Trophoblast cell (in vitro differentiated cells and primary cell): ENCODE data around the gene FEZF1.
A peak's percentile ranks its signal among the peaks of the same experiment; 100 is the strongest.

Experiments used
- DNase-seq, 2 donors: peaks; one replicate each; pipeline ENCODE4 v3.0.0-alpha.2; 2016
- H2AFZ ChIP-seq: 2 replicates; pipeline ENCODE4 v1.6.1; 2013; ENCODE audit warnings: low read length, moderate library complexity, mild to moderate bottlenecking; ENCODE audit not compliant: insufficient read depth, poor library complexity
- H2AK5ac ChIP-seq: 2 replicates; pipeline ENCODE4 v1.6.1; 2013; ENCODE audit warnings: mild to moderate bottlenecking, low read length
- H2BK120ac ChIP-seq: 2 replicates; pipeline ENCODE4 v1.6.1; 2013; ENCODE audit warnings: low read length, mild to moderate bottlenecking, moderate library complexity; ENCODE audit not compliant: insufficient read depth, poor library complexity
- H2BK12ac ChIP-seq: 2 replicates; pipeline ENCODE4 v1.6.1; 2013; ENCODE audit warnings: mild to moderate bottlenecking, low read length, moderate library complexity
- H2BK5ac ChIP-seq: 2 replicates; pipeline ENCODE4 v1.6.1; 2013; ENCODE audit warnings: low read length, low read depth, moderate library complexity, mild to moderate bottlenecking; ENCODE audit not compliant: poor library complexity
- H3K14ac ChIP-seq: 2 replicates; pipeline ENCODE4 v1.6.1; 2013; ENCODE audit warnings: mild to moderate bottlenecking, low read length
- H3K18ac ChIP-seq: 2 replicates; pipeline ENCODE4 v1.6.1; 2013; ENCODE audit warnings: mild to moderate bottlenecking, low read length
- H3K23ac ChIP-seq: 2 replicates; pipeline ENCODE4 v1.6.1; 2013; ENCODE audit warnings: low read length
- H3K27ac ChIP-seq: 2 replicates; pipeline ENCODE4 v1.5.1; 2013; ENCODE audit warnings: low read depth, mild to moderate bottlenecking, inconsistent platforms, low read length, moderate library complexity
- H3K27me3 ChIP-seq: 2 replicates; pipeline ENCODE4 v1.6.1; 2013; ENCODE audit warnings: inconsistent platforms, mild to moderate bottlenecking, low read length, moderate library complexity; ENCODE audit not compliant: insufficient read depth
- H3K36me3 ChIP-seq, 2 experiments: 1 replicate in 1 of 2; 2 replicates in 1 of 2; pipeline ENCODE4 v1.6.1; 2013; ENCODE audit warnings: low read length in 2 of 2, mild to moderate bottlenecking in 2 of 2, moderate library complexity in 1 of 2; ENCODE audit not compliant: insufficient read depth in 2 of 2, control insufficient read depth in 1 of 2
- H3K4ac ChIP-seq: 2 replicates; pipeline ENCODE4 v1.6.1; 2013; ENCODE audit warnings: low read depth, mild to moderate bottlenecking, low read length, moderate library complexity
- H3K4me1 ChIP-seq, 2 experiments: 1 replicate in 1 of 2; 2 replicates in 1 of 2; pipeline ENCODE4 v1.6.1; 2013; ENCODE audit warnings: low read length in 2 of 2, mild to moderate bottlenecking in 2 of 2, moderate library complexity in 1 of 2; ENCODE audit not compliant: insufficient read depth in 2 of 2, control insufficient read depth in 1 of 2
- H3K4me2 ChIP-seq: 2 replicates; pipeline ENCODE4 v1.6.1; 2013; ENCODE audit warnings: inconsistent platforms, mild to moderate bottlenecking, low read length, moderate library complexity
- H3K4me3 ChIP-seq: 2 replicates; pipeline ENCODE4 v1.5.1; 2013; ENCODE audit warnings: mild to moderate bottlenecking, low read depth, low read length, inconsistent platforms
- H3K79me1 ChIP-seq: one replicate; pipeline ENCODE4 v1.6.1; 2013; ENCODE audit warnings: low read length
- H3K79me2 ChIP-seq: 2 replicates; pipeline ENCODE4 v1.6.1; 2013; ENCODE audit warnings: low read length, mild to moderate bottlenecking; ENCODE audit not compliant: control insufficient read depth, insufficient read depth, poor library complexity
- H3K9ac ChIP-seq: 2 replicates; pipeline ENCODE4 v1.6.1; 2013; ENCODE audit warnings: mild to moderate bottlenecking, low read length
- H3K9me3 ChIP-seq: 2 replicates; pipeline ENCODE4 v1.6.1; 2013; ENCODE audit warnings: low read depth, mild to moderate bottlenecking, control low read depth, inconsistent platforms, low read length; ENCODE audit not compliant: insufficient read depth
- H4K12ac ChIP-seq: 2 replicates; pipeline ENCODE4 v1.6.1; 2013; ENCODE audit warnings: low read depth, mild to moderate bottlenecking, low read length, moderate library complexity
- H4K8ac ChIP-seq: 2 replicates; pipeline ENCODE4 v1.6.1; 2013; ENCODE audit warnings: low read depth, mild to moderate bottlenecking, low read length, moderate library complexity
- H4K91ac ChIP-seq: one replicate; pipeline ENCODE4 v1.6.1; 2013; ENCODE audit warnings: low read depth, mild to moderate bottlenecking, low read length, moderate library complexity
- WGBS: extraction: QIAGEN DNeasy Blood & Tissue Kit; methylation state at CpG from one replicate; pipeline ENCODE4 v1.1.7; 2013; ENCODE audit warnings: missing lambda C conversion rate; ENCODE audit not compliant: insufficient read length, insufficient coverage; ENCODE audit errors: extremely low coverage; 5-methylcytosine and 5-hydroxymethylcytosine counted together

The FEZF1 gene

DNA sequence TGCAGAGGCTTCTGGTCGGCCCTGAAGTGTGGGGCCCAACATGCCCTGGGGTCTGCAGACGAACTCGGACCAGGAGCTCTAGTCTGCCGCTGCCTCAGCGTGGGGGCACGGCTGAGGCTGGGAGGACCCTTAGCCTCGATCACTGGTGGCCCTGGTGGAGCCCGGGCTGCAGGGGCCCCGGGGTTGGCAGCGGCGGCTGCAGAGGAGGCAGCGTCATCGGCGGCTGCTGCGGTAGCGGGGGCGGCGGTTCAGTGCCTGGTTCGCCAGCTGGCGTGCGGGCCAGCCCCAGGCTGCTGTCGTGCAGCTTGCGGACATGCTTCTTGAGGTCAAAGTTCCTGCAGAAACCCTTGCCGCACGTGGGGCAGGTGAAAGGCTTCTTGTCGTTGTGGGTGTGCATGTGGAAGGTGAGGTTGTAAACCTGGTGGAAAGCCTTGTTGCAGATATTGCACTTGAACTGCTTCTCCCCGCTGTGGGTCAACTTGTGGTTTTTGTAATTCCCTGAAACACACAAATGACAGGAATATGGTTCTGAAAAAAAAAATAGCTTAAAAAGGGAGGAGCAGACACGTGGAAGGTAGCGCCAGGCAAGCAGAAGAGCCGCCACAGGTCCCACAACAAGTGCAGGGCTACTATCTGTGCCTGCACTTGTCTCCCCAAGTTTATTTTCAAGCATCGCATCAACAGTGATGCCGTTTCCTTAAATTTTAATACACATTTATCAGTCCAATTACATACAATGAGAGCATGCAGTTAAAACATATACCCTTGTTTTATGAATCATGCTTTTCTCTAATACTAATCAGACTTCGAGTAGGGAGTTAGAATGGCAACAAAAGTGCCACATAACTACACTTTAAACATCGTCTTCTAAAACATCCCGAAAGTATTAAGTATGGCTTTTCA is 2.4 kb downstream of the FEZF1 start:
- no peak overlapping the region for H4K8ac ChIP-seq
- H3K27ac ChIP-seq: no peak overlapping the region
- no peak overlapping the region for H2BK5ac ChIP-seq
- H2AK5ac ChIP-seq: no peak overlapping the region
- H3K79me2 ChIP-seq: no peaks in the 10 kb centered on the region
- no peak overlapping the region for H3K4me2 ChIP-seq
- H3K9me3 ChIP-seq: peaks cover 4% of the 10 kb centered on the region
- H3K23ac ChIP-seq: peak overlapping the region; percentile 89
- H4K12ac ChIP-seq: no peak overlapping the region
- DNase-seq: peak in 1 of 2 donors; percentile 20
- no CpG with 5 or more reads among the region's 35 CpGs for WGBS
- no peak overlapping the region for H2BK12ac ChIP-seq
- peaks cover 25% of the 10 kb centered on the region in 2 experiments for H3K4me1 ChIP-seq
- H3K36me3 ChIP-seq: no peaks in the 10 kb centered on the region
- H3K4ac ChIP-seq: no peak overlapping the region
- no peak overlapping the region for H2AFZ ChIP-seq
- no peak overlapping the region for H3K14ac ChIP-seq
- H4K91ac ChIP-seq: no peak overlapping the region
- no peak overlapping the region for H2BK120ac ChIP-seq
- H3K18ac ChIP-seq: no peak overlapping the region
- H3K4me3 ChIP-seq: no peak overlapping the region
- no peaks in the 10 kb centered on the region for H3K79me1 ChIP-seq
- no peak overlapping the region for H3K9ac ChIP-seq
- H3K27me3 ChIP-seq: peaks cover 69% of the 10 kb centered on the region

- H2AFZ ChIP-seq: no peak overlapping the region
- peaks cover 23 to 25% of the 10 kb centered on the region in 2 experiments for H3K4me1 ChIP-seq
- H3K4me3 ChIP-seq: no peak overlapping the region
Observed at GRCh38 chr7:122300956-122301833, 3.4 kb downstream of the FEZF1 start.

DNA sequence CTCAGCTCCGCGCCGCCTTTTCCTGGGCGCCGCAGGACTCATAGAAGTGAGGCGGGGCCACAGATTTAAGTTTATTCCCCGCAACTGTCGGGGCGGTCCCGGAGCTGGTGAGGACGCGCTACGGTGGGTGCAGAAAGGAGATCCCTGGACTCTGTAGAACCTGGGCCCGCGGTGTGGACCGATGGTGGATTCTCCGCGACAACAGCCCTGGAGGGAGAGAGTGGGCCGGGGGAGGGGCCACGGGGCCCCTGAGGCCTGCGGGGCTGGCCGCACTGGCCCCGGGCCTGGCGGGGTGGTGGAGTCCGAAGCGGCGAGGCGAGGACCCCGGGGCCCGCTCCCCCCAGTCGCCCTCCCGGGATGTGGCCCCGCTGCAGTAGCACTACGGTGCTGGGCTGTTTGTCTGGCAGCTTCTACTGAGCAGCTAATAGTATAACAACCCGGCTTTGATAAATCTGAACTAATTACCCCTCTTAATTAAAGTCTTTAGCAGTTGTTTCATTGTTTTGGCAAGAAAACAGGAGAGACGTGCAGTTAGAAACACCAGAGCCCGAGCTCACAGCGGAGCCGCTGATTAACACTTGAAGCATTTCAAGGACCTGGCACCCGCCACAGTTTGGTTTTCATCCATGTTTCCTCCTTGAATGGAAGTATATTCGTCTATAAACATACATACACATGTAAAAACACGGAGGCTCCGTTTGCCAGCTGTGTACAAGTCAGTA is 4.2 kb downstream of the FEZF1 start:
- H3K9me3 ChIP-seq: peaks cover 4% of the 10 kb centered on the region
- no peak overlapping the region for H2AK5ac ChIP-seq
- peak overlapping the region; percentile 20 for H2AFZ ChIP-seq
- H3K4me2 ChIP-seq: peak overlapping the region; percentile 77
- H3K18ac ChIP-seq: no peak overlapping the region
- no peaks in the 10 kb centered on the region for H3K79me1 ChIP-seq
- H3K14ac ChIP-seq: no peak overlapping the region
- no peak overlapping the region for H4K91ac ChIP-seq
- no peak overlapping the region for H3K27ac ChIP-seq
- peak overlapping the region; percentile 30 for H3K4me3 ChIP-seq
- H3K4me1 ChIP-seq: peaks cover 15 to 17% of the 10 kb centered on the region in 2 experiments
- WGBS: no CpG with 5 or more reads among the region's 43 CpGs
- H3K27me3 ChIP-seq: peaks cover 52% of the 10 kb centered on the region
- no peak overlapping the region for H2BK12ac ChIP-seq
- H3K4ac ChIP-seq: no peak overlapping the region
- no peak overlapping the region for H3K23ac ChIP-seq
- no peak for DNase-seq
- H3K9ac ChIP-seq: no peak overlapping the region
- no peak overlapping the region for H4K8ac ChIP-seq
- H4K12ac ChIP-seq: no peak overlapping the region
- no peak overlapping the region for H2BK120ac ChIP-seq
- no peaks in the 10 kb centered on the region for H3K36me3 ChIP-seq
- no peaks in the 10 kb centered on the region for H3K79me2 ChIP-seq
- H2BK5ac ChIP-seq: no peak overlapping the region

More at GRCh38 chr7:122300956-122301833, 3.4 kb downstream of the FEZF1 start:
- WGBS: no CpG with 5 or more reads among the region's 11 CpGs
- no peak overlapping the region for H3K23ac ChIP-seq
- peaks cover 4% of the 10 kb centered on the region for H3K9me3 ChIP-seq
- no peak overlapping the region for H3K18ac ChIP-seq
- peaks cover 60% of the 10 kb centered on the region for H3K27me3 ChIP-seq
- H3K79me2 ChIP-seq: no peaks in the 10 kb centered on the region
- no peak overlapping the region for H3K14ac ChIP-seq
- H3K4ac ChIP-seq: no peak overlapping the region
- no peak overlapping the region for H3K9ac ChIP-seq
- H3K27ac ChIP-seq: no peak overlapping the region
- H2BK12ac ChIP-seq: no peak overlapping the region
- no peak overlapping the region for H3K4me2 ChIP-seq
- no peak overlapping the region for H4K12ac ChIP-seq
- H2BK5ac ChIP-seq: no peak overlapping the region
- H4K91ac ChIP-seq: no peak overlapping the region
- DNase-seq: no peak
- no peak overlapping the region for H4K8ac ChIP-seq
- H2AK5ac ChIP-seq: no peak overlapping the region
- no peaks in the 10 kb centered on the region for H3K79me1 ChIP-seq
- H3K36me3 ChIP-seq: no peaks in the 10 kb centered on the region
- H2BK120ac ChIP-seq: no peak overlapping the region

DNA sequence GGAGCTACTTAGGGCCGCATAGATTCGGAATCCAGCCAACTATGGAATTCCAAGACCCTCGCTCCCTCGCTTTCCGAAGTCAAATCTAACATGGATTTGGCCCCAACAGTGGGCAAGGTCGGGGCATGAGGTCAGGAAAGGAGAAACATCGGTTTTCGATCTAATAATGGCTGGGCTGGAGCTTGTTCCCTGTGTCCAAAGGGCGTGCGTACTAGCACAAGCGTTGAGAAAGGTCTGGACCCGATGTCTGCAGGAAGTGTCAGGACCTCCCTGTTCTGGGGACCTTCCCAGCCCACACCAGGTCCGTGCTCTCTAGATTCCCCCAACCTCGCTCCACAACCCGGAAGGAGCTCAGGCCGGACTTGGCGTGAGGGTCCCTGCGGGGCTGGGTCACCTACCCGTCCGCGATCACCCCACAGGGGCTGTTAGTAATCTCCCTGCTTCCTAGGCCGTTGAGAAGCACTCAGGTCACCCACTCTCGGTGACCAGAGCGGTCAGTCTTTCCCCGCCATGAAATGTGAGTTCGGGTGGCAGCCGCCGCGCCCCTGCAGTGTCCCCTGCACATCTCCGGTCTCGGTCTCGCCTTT is 4.8 kb downstream of the FEZF1 start:
- Histone ChIP-seq H2BK120ac (no peak overlapping the region), H3K4ac (no peak overlapping the region), H3K4me1 (peaks cover 11 to 15% of the 10 kb centered on the region in 2 experiments), H2BK5ac (no peak overlapping the region), H4K12ac (no peak overlapping the region), H3K23ac (no peak overlapping the region), H3K27ac (no peak overlapping the region), H2BK12ac (no peak overlapping the region), H3K18ac (no peak overlapping the region), H3K14ac (no peak overlapping the region), H3K4me2 (peak overlapping the region; percentile 77), H3K9ac (no peak overlapping the region), H3K27me3 (peaks cover 47% of the 10 kb centered on the region), H2AFZ (peak overlapping the region; percentile 20), H3K79me2 (no peaks in the 10 kb centered on the region), H3K79me1 (no peaks in the 10 kb centered on the region), H3K36me3 (no peaks in the 10 kb centered on the region), H3K4me3 (peak overlapping the region; percentile 30), H3K9me3 (peaks cover 4% of the 10 kb centered on the region), H4K91ac (no peak overlapping the region), H4K8ac (no peak overlapping the region), H2AK5ac (no peak overlapping the region)
- WGBS: no CpG with 5 or more reads among the region's 32 CpGs
- no peak for DNase-seq
